ENCODE results near the gene RPN2.

RPN2 gene

DNA sequence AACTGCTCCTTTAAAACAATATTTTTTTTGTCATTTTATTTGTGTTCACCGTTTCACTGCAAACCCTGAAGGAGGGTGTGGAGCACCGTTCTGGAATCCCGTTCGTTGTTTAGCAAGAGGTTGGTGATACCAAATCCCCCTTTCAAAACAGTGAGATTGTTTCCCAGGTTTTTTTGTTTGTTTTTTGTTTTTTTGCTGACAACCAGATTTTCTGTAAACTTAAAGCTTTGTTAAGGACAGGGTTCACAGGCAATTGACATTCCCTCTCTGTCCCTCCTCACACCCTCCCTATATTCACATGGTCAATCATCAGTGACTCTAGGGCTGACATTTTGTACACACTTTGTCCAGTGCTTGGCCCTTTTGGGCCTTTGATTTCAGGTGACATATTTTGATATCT, 21.2 kb downstream of the RPN2 start (continued):
- TF ChIP-seq, protein P1, sequence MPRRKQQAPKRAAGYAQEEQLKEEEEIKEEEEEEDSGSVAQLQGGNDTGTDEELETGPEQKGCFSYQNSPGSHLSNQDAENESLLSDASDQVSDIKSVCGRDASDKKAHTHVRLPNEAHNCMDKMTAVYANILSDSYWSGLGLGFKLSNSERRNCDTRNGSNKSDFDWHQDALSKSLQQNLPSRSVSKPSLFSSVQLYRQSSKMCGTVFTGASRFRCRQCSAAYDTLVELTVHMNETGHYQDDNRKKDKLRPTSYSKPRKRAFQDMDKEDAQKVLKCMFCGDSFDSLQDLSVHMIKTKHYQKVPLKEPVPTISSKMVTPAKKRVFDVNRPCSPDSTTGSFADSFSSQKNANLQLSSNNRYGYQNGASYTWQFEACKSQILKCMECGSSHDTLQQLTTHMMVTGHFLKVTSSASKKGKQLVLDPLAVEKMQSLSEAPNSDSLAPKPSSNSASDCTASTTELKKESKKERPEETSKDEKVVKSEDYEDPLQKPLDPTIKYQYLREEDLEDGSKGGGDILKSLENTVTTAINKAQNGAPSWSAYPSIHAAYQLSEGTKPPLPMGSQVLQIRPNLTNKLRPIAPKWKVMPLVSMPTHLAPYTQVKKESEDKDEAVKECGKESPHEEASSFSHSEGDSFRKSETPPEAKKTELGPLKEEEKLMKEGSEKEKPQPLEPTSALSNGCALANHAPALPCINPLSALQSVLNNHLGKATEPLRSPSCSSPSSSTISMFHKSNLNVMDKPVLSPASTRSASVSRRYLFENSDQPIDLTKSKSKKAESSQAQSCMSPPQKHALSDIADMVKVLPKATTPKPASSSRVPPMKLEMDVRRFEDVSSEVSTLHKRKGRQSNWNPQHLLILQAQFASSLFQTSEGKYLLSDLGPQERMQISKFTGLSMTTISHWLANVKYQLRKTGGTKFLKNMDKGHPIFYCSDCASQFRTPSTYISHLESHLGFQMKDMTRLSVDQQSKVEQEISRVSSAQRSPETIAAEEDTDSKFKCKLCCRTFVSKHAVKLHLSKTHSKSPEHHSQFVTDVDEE (CRISPR knock-in tag; IDR thresholded peaks at IDR 0.05), result no peak
- TF ChIP-seq GLIS3 (CRISPR knock-in tag; IDR thresholded peaks at IDR 0.05), result no peak
- no peak for TF ChIP-seq BACH2 (CRISPR knock-in tag; IDR thresholded peaks at IDR 0.05; ENCODE audit: borderline replicate concordance)
- no peak for TF ChIP-seq ZFP30 (CRISPR knock-in tag; IDR thresholded peaks at IDR 0.05)
- TF ChIP-seq ZC3H10 (CRISPR knock-in tag; IDR thresholded peaks at IDR 0.05), result no peak
- no peak for TF ChIP-seq ZFP3 (CRISPR knock-in tag; IDR thresholded peaks at IDR 0.05)

DNA sequence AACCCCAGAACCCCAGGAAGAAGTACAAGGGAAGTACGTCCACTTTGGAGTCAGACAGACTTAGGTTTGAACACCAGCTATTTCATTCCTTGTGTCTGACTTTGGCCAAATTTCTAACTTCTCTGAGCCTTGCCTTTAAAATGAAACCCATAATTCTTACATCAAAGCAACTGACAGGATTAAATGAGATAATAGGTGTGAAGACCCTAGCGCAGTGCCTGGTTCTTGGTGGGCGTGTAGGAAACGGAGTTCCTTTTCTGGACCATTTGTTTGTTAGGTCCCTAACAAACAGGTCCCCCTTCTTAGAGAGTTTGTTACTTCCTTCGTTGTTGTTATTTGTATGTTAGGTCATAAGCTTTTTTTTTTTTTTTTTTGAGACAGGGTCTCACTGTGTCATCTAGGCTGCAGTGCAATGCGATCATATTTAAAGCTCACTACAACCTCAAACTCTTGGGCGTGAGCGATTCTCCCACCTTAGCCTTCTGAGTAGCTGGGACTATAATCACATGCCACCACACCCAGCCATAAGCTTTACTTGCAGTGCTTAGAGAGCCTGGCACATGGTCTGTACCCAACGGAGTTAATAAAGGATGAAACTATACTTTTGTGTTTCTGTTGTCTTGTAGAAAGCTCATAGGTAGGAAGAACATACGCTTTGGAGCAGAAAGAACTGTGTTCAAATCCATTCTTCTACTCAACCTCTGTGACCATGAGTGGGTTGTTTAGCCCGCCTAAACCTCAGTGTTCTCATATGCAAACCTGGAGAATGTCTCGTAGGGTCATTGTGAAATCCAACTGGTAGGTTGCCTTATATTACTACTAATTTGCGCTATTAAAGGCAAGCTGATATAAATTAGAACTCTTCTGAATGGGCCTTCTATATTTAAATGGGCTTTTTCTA, 22.0 kb downstream of the RPN2 start:
- TF ChIP-seq ZFP30 (CRISPR knock-in tag; IDR thresholded peaks at IDR 0.05) (no peak), TCF4 (CRISPR knock-in tag; IDR thresholded peaks at IDR 0.05; ENCODE audit: borderline replicate concordance) (no peak), CSDC2 (CRISPR knock-in tag; IDR thresholded peaks at IDR 0.05) (no peak), ZFP3 (CRISPR knock-in tag; IDR thresholded peaks at IDR 0.05) (no peak), ZC3H10 (CRISPR knock-in tag; IDR thresholded peaks at IDR 0.05) (no peak), ISL1 (CRISPR knock-in tag; IDR thresholded peaks at IDR 0.05) (no peak), PPARA (CRISPR knock-in tag; IDR thresholded peaks at IDR 0.05; ENCODE audit: borderline replicate concordance) (no peak), RARB (CRISPR knock-in tag; IDR thresholded peaks at IDR 0.05) (no peak)
- TF ChIP-seq, protein P2, sequence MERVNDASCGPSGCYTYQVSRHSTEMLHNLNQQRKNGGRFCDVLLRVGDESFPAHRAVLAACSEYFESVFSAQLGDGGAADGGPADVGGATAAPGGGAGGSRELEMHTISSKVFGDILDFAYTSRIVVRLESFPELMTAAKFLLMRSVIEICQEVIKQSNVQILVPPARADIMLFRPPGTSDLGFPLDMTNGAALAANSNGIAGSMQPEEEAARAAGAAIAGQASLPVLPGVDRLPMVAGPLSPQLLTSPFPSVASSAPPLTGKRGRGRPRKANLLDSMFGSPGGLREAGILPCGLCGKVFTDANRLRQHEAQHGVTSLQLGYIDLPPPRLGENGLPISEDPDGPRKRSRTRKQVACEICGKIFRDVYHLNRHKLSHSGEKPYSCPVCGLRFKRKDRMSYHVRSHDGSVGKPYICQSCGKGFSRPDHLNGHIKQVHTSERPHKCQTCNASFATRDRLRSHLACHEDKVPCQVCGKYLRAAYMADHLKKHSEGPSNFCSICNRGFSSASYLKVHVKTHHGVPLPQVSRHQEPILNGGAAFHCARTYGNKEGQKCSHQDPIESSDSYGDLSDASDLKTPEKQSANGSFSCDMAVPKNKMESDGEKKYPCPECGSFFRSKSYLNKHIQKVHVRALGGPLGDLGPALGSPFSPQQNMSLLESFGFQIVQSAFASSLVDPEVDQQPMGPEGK (CRISPR knock-in tag; IDR thresholded peaks at IDR 0.05; ENCODE audit: borderline replicate concordance), result no peak
- TF ChIP-seq, protein P1 (CRISPR knock-in tag; IDR thresholded peaks at IDR 0.05), result no peak
- TF ChIP-seq, protein P3, sequence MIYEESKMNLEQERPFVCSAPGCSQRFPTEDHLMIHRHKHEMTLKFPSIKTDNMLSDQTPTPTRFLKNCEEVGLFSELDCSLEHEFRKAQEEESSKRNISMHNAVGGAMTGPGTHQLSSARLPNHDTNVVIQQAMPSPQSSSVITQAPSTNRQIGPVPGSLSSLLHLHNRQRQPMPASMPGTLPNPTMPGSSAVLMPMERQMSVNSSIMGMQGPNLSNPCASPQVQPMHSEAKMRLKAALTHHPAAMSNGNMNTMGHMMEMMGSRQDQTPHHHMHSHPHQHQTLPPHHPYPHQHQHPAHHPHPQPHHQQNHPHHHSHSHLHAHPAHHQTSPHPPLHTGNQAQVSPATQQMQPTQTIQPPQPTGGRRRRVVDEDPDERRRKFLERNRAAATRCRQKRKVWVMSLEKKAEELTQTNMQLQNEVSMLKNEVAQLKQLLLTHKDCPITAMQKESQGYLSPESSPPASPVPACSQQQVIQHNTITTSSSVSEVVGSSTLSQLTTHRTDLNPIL (CRISPR knock-in tag; IDR thresholded peaks at IDR 0.05; ENCODE audit: low read depth), result no peak
- TF ChIP-seq, protein P4, sequence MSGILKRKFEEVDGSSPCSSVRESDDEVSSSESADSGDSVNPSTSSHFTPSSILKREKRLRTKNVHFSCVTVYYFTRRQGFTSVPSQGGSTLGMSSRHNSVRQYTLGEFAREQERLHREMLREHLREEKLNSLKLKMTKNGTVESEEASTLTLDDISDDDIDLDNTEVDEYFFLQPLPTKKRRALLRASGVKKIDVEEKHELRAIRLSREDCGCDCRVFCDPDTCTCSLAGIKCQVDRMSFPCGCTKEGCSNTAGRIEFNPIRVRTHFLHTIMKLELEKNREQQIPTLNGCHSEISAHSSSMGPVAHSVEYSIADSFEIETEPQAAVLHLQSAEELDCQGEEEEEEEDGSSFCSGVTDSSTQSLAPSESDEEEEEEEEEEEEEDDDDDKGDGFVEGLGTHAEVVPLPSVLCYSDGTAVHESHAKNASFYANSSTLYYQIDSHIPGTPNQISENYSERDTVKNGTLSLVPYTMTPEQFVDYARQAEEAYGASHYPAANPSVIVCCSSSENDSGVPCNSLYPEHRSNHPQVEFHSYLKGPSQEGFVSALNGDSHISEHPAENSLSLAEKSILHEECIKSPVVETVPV (CRISPR knock-in tag; IDR thresholded peaks at IDR 0.05), result no peak
- TF ChIP-seq, protein P5, sequence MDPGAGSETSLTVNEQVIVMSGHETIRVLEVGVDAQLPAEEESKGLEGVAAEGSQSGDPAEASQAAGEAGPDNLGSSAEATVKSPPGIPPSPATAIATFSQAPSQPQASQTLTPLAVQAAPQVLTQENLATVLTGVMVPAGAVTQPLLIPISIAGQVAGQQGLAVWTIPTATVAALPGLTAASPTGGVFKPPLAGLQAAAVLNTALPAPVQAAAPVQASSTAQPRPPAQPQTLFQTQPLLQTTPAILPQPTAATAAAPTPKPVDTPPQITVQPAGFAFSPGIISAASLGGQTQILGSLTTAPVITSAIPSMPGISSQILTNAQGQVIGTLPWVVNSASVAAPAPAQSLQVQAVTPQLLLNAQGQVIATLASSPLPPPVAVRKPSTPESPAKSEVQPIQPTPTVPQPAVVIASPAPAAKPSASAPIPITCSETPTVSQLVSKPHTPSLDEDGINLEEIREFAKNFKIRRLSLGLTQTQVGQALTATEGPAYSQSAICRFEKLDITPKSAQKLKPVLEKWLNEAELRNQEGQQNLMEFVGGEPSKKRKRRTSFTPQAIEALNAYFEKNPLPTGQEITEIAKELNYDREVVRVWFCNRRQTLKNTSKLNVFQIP (CRISPR knock-in tag; IDR thresholded peaks at IDR 0.05; ENCODE audit: borderline replicate concordance, low read depth), result no peak
- no peak for ATAC-seq

DNA sequence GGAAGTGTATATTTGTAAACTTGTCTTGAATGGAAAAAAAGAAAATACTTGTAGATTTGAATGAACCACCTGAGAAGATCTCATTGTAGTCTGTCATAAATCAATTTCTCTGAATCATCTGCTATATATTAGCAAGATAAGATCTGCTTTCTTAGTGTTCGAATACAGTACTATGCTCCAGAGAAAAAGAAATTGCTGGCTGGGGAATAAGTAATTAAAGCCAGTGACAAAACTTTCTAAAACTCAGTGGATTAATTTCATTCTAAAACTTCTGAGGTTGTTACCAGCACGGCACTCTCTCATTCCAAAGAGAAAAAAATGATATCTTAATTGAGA, 22.7 kb downstream of the RPN2 start:
- TF ChIP-seq SNAI2 (CRISPR knock-in tag; IDR thresholded peaks at IDR 0.05), result no peak
- TF ChIP-seq OSR1 (CRISPR knock-in tag; IDR thresholded peaks at IDR 0.05), result no peak
- ATAC-seq, result peak; percentile 21

All from SK-N-SH treated with all-trans-retinoic acid at 6 μM for 48 hours (cell line).